Hematopoietic multipotent progenitor cell treated with erythropoietin and hydrocortisone succinate and interleukin-3 and kit ligand, for 17 days (in vitro differentiated cells): ENCODE data around the gene FEV.

Source experiments
- DNase-seq: peaks from one replicate; pipeline ENCODE4 v3.0.0-alpha.2; 2015; ENCODE audit warnings: low spot score

The FEV gene

DNA sequence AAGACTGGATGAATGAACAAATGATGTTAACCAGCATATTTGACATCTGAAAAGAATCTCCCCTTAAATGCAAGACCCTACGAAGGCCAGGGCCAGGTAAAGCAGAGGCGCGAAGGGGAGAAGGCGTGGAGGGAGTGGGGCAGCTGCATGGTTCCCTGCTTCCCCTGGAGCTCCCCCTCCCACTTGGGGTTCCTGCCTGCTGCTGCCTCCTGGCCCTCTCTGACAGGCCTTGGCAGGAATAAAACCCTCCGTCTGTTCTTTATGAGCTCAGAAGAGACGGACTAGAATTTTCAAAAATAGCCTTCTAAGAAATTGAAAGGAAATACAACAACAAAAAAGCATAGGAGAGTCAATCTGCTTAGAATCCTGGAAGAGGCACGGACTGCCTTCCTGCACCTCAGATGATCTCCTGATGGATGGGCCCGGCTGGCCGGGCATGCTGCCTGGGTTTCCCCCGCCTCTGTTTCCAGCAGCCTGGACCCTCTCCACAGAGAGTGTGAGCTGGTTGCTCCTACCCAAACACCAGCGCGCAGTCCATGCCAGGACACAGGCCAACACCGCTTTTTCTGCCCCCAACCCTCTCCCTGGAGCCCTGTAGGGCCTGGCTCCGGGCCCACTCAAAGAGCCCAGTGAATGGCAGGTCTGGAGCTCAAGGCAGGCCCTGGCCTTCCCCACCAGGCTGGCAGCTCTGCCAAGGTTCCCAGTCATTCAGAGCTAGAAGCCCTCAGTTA lies 32.4 kb upstream of the FEV start:
- no peak for DNase-seq

DNA sequence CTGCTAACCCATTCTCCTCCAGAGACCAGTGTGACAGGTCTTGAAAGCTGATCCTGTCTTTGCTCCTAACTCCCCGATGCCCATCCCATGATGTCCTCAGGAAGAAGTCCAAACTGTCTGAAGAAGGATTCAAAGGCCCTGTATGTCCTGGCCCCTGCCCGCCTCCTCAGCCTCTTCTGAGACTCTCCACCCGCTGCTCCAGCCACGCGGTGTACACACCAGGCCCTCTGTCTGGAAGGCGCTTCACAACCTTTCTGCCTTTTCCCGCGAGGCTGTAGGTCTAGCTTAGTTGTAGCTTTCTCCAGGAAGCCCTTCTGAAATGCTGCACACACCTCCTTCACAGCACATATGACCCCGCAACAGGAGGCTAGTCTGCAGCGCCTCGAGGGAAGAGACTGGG lies 31.7 kb upstream of the FEV start:
- no peak for DNase-seq

DNA sequence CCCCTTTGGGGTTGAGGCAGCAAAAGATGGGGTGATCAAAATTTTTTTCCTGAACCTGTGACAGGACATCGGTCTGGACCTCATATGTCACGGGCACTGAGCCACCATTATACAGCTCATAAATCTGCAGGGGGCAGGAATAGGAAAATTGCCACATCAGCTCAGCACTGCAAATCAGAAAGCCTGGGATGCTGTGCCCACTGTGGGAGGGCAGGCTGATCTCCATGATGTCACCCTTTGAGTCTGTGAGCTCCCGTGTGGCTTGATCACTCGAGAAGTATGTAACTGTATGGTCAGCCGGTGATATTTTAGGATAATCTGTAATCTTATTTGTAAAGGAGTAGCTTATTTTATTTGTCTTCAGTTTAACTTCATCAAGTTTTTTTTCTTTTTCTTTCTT lies 25.9 kb upstream of the FEV start:
- no peak for DNase-seq

DNA sequence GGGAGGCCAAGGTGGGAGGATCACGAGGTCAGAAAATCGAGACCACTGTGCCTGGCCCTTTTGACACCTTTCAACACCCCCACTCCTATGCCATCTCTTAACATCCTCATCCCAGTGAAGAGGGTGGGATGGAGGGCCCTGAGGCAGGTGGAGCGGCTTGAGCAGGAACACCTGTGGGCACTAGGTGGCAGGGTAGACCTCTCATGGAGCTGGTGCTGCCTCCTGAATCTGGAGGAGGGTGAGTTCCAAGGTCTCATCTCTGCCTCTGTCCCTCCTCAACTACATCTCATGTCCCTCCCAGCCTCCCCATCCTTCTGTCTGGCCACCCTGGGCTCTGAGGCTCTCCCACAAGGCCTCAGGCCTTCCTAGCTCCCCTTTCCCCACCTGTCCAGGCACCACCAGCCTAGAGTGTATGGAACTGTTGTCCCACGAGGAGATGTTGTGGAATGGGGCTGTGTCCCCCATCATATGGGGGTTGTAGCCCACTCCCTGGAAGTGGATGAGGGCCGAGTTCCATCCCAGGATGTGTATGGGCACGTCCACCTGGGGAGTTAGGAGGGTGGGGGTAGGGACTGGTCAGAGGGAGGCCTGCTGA lies 25.3 kb upstream of the FEV start:
- no peak for DNase-seq

DNA sequence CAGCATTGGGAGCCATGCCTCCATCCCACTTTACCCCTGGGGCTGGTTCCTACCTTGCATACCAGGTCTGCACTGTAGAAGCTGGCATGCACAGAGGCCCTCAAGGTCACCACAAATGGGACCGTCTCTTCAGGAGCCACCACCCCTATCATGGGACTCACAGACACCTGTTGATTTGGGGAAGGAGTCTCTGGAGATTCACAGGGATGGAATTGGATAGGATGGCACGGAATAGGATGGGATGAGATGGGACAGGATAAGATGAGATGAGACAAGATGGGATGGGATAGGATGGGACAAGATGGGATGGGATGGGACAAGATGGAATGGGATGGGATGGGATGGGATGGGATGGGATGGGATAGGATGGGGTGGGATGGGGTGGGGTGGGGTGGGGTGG lies 24.3 kb upstream of the FEV start:
- no peak for DNase-seq

DNA sequence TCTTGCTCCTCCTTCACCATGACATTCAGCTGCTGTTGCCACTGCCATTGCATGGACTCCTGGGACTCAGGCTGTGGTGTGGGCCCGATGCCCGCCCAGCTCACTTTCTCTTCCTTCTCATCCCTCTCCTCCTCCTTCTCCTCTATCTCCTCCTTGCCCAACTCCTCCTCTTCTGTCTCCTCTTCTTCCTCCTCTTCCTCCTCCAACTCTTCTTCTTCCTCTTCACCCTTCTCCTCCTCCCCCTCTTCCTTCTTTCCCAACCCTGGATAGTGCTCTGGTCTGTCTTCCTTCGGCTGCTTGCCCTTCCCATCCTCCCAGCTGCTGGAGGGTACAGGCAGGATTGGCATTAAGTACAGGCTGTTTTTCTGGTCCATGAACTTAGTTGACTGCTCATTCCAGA lies 19.0 kb upstream of the FEV start:
- no peak for DNase-seq

DNA sequence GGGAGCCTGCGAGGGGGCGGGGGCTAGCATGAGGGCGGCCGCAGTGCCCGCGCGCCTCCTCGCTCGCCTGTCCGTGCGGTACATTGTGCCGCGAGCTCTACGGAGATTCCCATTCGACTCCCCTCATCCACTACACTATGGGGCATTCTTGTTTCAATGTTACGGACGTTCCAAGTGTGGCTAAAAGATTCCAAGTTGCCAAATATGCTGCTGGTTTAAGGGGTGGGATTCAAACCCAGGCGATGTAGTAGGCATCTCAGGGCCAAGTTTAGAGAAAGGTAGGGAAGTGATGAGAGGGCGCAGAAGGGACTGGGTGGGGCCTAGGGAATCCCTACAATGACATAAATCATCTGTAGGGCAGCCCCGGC lies 18.3 kb upstream of the FEV start:
- no peak for DNase-seq

DNA sequence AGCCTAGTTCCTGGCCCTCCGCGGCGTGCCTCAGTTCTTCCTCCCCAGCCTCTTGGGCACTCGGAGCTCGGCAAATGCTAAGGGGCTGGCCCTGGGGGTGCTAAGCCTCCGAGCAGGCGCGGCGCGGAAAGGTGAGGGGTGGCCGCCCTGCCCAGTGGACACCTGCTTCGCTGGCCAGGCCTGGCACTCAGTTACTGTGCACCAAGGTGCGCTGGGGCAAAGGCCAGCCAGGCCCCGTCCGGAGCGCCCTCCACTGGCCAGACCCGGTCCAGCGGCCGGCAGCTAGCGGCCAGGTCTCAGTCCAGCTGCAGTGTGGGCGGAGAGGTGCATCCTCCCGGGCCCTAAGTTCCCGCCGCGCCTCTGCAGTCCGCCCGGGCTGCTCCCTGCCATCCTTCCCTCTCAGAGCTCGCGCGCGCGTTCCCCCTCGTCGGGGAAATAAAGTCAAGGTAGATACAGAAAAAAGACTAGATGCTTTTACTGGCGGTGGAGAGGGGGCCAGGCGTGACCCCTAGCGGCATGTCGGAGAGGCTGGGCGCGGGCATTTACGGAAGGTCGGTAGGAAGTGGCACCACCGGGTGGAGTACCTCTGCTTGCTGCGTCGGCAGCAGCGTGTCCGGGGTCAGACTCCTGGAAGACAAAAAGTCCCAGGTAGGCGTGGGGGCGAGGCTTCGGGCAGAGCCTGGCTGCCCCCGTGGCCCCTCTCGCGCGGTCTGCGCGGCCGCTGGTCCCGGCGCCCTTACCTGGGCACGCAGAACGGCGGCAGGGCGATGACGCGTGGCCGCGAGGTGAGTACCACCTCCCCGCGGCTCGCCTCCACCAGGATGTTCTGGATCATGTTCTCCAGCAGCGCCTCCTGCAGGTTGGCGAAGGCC lies 17.6 kb upstream of the FEV start:
- DNase-seq = no peak

DNA sequence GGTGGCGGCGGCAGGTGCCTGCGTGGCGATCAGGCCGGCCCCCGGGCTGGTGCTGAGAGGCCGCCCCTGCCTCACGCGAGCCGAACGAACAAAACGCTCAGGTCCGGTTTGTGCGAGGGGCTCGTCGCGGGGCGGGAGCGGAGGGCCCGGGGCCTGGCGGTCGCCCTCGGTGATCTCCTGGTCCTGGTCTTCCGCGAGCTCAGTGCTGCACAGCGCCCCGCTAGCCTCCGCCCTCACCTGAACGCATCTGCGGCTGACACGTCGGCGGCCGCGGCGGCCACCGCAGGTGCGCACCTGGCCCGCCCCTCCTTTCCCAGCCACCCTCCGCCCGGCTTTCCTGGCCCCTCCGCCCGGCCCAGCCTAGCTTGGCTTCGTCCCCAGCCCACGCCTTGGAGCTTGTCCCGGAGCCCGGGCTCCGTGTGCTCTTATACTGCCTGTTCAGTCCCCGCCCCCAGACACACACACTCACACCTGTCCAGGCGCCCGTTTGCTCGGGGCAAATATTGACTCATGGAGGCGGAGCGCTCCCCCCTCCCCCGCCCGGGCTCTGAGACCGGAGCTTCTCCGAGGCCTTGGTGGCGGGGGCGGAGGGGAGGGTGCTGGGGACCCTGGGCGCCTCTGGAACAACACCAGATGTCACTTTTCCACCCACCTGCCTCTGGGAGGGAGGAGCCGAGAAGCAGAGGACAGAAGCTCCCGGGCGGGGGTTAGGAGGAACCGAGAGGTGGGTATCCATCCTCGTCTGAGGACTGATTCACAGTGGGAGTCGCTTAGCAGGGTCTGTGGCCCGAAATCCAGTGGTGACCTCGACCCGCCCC lies 16.8 kb upstream of the FEV start:
- DNase-seq = no peak

DNA sequence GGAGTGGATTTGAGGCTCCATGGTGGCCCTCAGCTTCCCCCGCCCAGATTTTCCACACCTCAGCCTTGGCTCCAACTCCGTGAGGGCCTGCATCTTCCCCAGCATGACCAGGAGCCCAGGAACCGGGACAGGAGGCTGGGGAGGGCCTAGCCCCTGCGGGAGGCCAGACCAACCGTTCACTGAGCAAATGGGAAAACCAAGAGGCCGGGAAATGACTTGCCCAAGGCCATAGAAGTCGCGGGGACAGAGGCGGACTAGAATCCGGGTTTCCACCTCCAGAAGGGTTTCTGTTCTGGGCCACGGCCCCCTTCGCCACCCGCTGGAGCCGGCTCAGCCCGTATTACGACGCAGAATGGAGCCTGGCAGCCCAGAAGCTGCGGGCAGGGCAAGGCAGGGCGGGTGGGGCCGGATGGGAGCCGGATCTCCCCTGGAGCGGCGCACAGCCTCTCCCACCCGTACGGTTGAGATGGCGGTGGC lies 16.2 kb upstream of the FEV start:
- DNase-seq = no peak

DNA sequence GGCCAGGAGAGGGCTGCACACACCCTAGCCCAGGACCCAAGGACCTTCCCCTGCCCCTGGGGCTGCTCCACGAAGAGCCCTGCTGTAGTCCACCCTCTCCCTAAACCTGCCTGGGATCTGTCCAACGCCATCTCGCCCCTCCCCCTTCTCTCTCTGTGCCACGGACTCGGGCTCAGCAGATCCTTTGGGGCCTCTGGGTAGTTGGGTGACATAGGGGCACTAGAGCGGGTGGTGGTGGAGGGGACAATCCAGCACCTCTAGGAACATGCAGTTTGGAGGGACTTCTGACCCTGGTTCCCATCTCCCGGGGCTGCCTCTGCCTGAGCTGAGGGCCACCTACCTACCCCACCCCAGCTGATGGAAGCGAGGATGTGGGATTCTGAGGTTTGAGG lies 15.6 kb upstream of the FEV start:
- no peak for DNase-seq

DNA sequence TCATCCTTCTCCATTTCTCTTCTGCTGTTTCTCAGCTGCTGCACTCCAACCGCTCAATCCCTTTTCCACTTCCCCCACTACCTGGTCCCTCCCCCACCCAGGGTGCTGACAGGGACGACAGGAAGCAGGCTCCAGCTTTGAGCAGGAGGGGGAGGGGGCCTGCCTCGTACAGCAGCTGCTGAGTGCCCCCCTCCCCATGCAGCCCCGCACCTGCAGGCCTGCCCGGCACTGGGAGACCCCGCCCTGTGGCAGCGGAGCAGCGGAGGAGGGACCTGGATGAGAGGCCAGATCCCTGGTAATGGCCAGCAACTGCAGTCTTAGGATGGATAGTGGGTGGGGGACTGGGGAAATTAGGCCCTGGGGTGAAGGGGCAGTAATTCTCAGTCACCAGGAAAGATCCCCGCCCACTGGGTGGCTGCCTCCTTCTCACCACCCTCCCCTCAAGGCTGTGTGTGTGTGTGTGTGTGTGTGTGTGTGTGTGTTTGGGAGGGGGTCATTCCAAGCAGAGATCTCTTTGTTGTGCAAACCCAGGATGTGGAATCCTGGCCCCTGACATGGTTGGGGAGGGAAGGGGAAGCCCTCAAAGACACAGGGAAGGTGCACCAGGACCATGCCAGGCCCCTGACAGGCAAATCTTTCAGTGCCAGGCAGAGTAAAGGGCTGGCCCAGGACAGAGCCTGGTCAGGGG lies 15.0 kb upstream of the FEV start:
- no peak for DNase-seq

DNA sequence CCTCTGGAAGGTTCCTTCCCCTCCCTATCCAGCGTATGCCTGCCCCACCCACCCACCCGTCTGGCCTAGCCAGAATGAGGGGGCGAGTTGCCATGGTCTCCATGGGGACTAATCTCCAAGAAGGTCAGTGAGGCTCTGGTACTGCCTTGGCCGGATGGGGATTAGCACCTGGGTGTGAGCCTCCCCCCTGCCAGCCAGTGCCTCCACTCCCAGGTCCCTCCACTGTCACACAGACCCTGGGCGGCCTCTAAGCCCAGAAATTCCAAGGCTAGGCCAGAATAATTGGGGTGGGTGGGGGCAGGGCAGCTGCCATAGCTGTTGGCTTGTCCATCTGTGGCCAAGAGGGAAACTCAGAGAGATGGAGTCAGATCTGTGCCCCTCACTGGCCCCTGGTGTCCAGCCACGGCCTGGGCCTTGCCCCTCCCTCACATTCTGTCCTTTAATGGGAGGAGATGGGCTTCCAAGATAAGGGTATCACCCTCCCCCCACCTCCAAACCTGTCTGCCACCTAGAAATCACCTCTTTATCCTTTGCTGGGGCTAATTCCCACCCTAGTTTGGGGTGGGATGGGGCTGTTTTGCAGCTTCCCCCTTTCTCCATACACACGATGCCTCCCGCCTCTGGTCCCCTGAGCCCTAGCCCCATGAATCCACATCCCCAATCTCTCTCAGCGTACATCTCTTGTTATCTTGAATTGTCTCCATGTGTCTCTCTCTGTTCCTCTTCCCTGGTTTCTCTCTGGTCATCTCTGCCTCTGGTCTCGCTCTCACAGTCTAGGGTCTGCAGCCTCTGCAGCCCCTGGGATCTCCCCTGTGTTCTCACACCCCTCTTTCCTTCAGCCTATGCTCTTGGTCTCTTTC lies 14.3 kb upstream of the FEV start:
- DNase-seq = no peak

DNA sequence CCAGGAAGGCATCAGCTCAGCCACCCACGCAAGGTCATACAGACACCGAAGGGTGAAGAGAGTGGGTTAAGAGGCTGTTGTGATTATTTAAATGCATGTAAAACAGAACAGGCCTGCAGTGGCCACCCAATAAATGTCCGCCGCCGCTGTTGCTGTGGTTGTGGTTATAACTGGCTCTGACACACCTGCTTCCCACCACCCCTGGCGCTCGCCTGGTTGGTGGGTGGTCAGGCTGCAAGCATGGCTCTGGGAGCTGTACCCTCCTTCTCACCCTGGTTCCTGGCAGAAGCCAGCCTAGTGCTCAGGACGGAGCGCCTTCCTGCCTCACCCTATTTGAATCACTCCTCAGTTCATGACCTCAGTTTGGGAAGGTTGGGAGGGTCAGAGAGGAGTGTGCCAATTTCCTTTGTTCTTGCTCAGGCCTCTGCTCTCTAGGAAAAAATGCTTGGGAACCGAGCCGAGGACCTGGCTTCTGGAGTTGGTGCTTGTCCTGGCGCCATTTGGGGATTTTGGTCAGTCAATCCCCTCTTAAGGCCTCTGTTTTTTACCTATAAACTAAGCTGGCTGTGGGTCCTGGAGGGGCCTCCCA lies 13.5 kb upstream of the FEV start:
- no peak for DNase-seq

DNA sequence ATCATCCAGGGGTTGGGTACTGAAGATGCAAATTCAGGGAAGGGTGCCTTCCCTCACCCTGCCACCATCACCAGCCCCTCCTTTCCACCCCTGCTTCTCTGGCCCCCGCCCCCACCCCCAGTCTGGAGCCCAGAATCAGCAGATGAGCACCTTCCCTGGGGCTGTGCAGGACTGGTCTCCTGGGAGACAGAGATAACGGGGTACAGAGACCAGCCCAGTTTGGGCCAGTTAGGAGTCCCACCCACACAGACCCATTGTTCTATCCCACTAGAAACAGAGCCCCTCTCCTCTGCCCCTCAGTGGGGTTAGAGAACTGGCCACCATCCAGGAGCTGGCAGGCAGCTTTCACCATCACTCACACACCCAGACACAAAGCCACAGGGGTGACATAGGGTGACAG lies 12.7 kb upstream of the FEV start:
- no peak for DNase-seq

DNA sequence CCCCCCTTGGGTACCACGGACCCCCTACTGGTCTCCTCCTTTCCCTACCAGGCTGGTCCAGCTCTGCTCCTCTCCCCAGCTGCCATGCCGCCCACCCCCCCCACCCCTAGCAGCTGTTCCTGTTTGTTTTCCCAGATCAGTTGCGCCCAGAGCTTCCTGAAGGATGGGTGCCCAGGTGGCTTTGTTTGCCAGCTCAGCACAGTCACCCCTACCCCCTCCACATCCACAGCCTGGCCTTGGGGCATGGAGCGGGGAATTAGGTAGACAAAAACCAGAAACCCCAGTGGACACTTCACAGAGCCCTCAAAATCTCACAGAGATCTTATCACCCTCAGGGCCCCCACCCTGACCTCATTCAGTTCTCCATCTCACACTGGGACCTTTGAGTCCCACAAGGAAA lies 12.0 kb upstream of the FEV start:
- no peak for DNase-seq

DNA sequence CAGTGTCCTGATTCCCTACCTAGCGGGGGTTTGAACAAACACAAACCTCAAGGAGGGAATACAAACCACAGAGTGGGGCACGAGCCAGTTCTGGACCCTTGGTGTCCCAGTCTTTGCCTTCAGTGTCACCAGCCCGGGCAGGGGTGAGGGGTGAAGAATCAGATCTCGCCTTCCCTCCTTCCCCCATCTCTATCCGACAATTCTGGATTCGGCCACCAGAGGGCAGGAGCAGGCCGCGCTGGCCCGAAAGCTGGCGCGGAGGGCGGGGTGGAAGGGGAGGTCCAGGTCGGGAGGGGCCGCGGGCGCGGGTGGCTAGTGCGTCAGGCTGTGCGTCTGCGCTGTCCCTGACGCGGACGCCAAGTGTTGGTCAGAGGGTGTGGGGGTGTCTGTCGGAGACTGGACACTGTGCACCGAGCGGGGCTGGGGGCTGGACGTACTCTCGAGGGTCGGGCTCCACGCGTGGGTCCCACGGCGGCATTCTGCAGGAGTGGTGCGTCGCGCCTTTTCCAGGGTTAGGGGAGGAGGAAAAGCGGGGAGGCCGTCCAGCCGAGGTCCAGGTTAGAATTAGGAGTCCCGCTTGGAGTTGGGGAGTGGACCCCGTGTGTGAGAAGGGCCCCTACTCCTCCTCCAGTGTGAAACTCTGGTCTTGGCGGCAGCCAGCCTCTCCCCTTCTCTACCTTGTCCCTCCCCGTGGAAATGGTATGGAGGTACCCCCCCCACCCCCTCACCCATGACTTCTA lies 11.2 kb upstream of the FEV start:
- peak; percentile 70 for DNase-seq

DNA sequence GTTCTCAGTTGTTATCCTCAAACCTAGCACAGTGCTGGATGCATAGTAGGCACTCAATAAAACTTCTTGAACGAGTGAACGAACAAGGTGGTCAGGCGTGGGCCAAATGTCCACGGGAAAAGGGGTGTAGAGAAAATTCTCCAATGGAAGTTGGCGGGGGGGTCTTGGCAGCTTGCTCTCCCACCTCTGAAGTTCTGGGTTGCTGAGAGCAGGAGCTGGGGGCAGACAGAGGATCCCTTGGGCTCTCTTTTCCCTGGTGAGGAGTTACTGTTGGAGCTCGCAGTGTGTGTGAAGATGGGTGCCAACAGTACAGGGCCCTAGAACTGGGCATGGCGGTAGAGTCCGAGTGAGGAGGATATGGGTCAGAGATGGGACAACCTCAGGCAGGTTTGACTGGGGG lies 10.6 kb upstream of the FEV start:
- no peak for DNase-seq
